SK-N-SH (cell line): ENCODE results near the gene LCE2B. TPM values are rescaled to one million over a fixed set of nuclear protein-coding genes. Genes with fewer than 3 reads are reported as not detected.

Experiments used
- CTCF ChIA-PET: fragments of 300-600, 350-600 bp; formaldehyde crosslinking; extraction: SDS; loops from one replicate; lab custom pipeline; 2021; lab: Yijun Ruan, JAX
- POLR2A ChIA-PET: fragments of 350-600 bp; sonication (Branson Sonifier 250); formaldehyde crosslinking; extraction: SDS; loops from one replicate; lab custom pipeline; 2020; ENCODE audit warnings: antibody characterized with exemption, inconsistent platforms; lab: Yijun Ruan, JAX
- DNase-seq: peaks from one replicate; pipeline ENCODE4 v3.0.0; 2012
- H2AFZ ChIP-seq: fragments of 200-600 bp; sonication (generic); 2 replicates; pipeline ENCODE4 v1.8.1; 2016; ENCODE audit warnings: antibody characterized with exemption, mild to moderate bottlenecking, low read depth
- H3F3A ChIP-seq: fragments of 200-600 bp; sonication (generic); replicated peaks from 2 replicates; pipeline ENCODE3; 2016; ENCODE audit warnings: antibody characterized with exemption, mild to moderate bottlenecking; ENCODE audit not compliant: insufficient read depth
- H3K27ac ChIP-seq, 2 experiments: fragments of 200-500 bp in 1 of 2; fragments of 200-600 bp in 1 of 2; sonication (Bioruptor generic) in 1 of 2; sonication (generic), shearing (Covaris generic) in 1 of 2; 2 replicates each; pipeline versions ENCODE4 v1.5.1 to v1.6.1; 2014 to 2016; ENCODE audit warnings: low read depth in 2 of 2, inconsistent platforms in 1 of 2, low read length in 1 of 2, mild to moderate bottlenecking in 1 of 2, mixed read lengths in 1 of 2
- H3K27me3 ChIP-seq: fragments of 200-600 bp; sonication (generic), shearing (Covaris generic); 2 replicates; pipeline ENCODE4 v1.6.1; 2016; ENCODE audit warnings: mixed run types; ENCODE audit not compliant: insufficient read depth
- H3K36me3 ChIP-seq, 2 experiments: fragments of 200-500 bp in 1 of 2; fragments of 200-600 bp in 1 of 2; sonication (Bioruptor generic) in 1 of 2; sonication (generic) in 1 of 2; replicated peaks in 1 of 2; 2 replicates each; pipeline versions ENCODE3 to v1.5.1; 2014 to 2016; ENCODE audit warnings: low read length in 1 of 2, mild to moderate bottlenecking in 1 of 2; ENCODE audit not compliant: insufficient read depth in 2 of 2, control insufficient read depth in 1 of 2
- H3K4me1 ChIP-seq, 2 experiments: fragments of 200-500 bp in 1 of 2; fragments of 200-600 bp in 1 of 2; sonication (Bioruptor generic) in 1 of 2; sonication (generic), shearing (Covaris generic) in 1 of 2; 2 replicates each; pipeline versions ENCODE4 v1.5.1 to v1.6.1; 2014 to 2016; ENCODE audit warnings: low read depth in 1 of 2, low read length in 1 of 2, mixed run types in 1 of 2; ENCODE audit not compliant: insufficient read depth in 2 of 2, control insufficient read depth in 1 of 2
- H3K4me2 ChIP-seq: fragments of 200-600 bp; sonication (generic), shearing (Covaris generic); 2 replicates; pipeline ENCODE4 v1.6.1; 2017; ENCODE audit warnings: mixed run types
- H3K4me3 ChIP-seq, 2 experiments: fragments of 200-500 bp in 1 of 2; fragments of 200-600 bp in 1 of 2; sonication (Bioruptor generic) in 1 of 2; sonication (generic), shearing (Covaris generic) in 1 of 2; 2 replicates each; pipeline versions ENCODE4 v1.5.1 to v1.8.1; 2014 to 2016; ENCODE audit warnings: low read depth in 2 of 2, inconsistent platforms in 1 of 2, low read length in 1 of 2, mild to moderate bottlenecking in 1 of 2, mixed read lengths in 1 of 2, moderate library complexity in 1 of 2
- H3K79me2 ChIP-seq: fragments of 200-600 bp; sonication (generic); 2 replicates; pipeline ENCODE4 v1.8.1; 2017; ENCODE audit warnings: mild to moderate bottlenecking; ENCODE audit not compliant: insufficient read depth
- H3K9ac ChIP-seq: fragments of 200-600 bp; sonication (generic); 2 replicates; pipeline ENCODE4 v1.6.1; 2017; ENCODE audit warnings: mixed run types
- H3K9me2 ChIP-seq: fragments of 200-600 bp; sonication (generic); 2 replicates; pipeline ENCODE4 v1.6.1; 2017; ENCODE audit warnings: mixed run types
- H3K9me3 ChIP-seq: fragments of 200-600 bp; sonication (generic); 2 replicates; pipeline ENCODE4 v1.6.1; 2017; ENCODE audit warnings: mixed run types, mild to moderate bottlenecking, moderate library complexity
- H4K20me1 ChIP-seq: fragments of 200-600 bp; sonication (generic); 2 replicates; pipeline ENCODE4 v1.6.1; 2017; ENCODE audit warnings: mild to moderate bottlenecking, mixed run types; ENCODE audit not compliant: insufficient read depth
- CHD2 ChIP-seq: fragments of 150-350 bp; IDR thresholded peaks from 2 replicates; pipeline ENCODE4 v1.6.1; 2018; ENCODE audit warnings: low read length; ENCODE audit not compliant: partially characterized antibody
- FOSL2 ChIP-seq: IDR thresholded peaks from 2 replicates; pipeline ENCODE4 v1.4.0; 2012; ENCODE audit warnings: low read depth, mild to moderate bottlenecking, moderate library complexity, borderline replicate concordance
- FOXJ3 ChIP-seq: sonication (generic); formaldehyde crosslinking; IDR thresholded peaks from 2 replicates; pipeline ENCODE4 v1.5.1; 2020; ENCODE audit warnings: mild to moderate bottlenecking, missing genetic modification reagents
- FOXM1 ChIP-seq: IDR thresholded peaks from 2 replicates; pipeline ENCODE4 v1.4.0; 2012; ENCODE audit warnings: low read depth, mild to moderate bottlenecking
- GABPA ChIP-seq: IDR thresholded peaks from 2 replicates; pipeline ENCODE4 v1.4.0; 2012; ENCODE audit warnings: low read depth, mild to moderate bottlenecking
- GATA2 ChIP-seq: sonication (generic); formaldehyde crosslinking; IDR thresholded peaks from 2 replicates; pipeline ENCODE4 v1.5.0; 2020; ENCODE audit warnings: mild to moderate bottlenecking, missing genetic modification reagents
- MXI1 ChIP-seq: IDR thresholded peaks from 2 replicates; pipeline ENCODE4 v1.6.1; 2012; ENCODE audit warnings: mild to moderate bottlenecking, low read depth, low read length, improper control_type of control experiment
- NFIC ChIP-seq: IDR thresholded peaks from 2 replicates; pipeline ENCODE4 v1.4.0; 2012; ENCODE audit warnings: borderline replicate concordance
- NRF1 ChIP-seq: IDR thresholded peaks from 2 replicates; pipeline ENCODE4 v1.6.1; 2012; ENCODE audit warnings: low read depth, mild to moderate bottlenecking, low read length
- POLR2AphosphoS5 ChIP-seq: IDR thresholded peaks from 2 replicates; pipeline ENCODE4 v1.6.1; 2012; ENCODE audit warnings: low read depth, low read length
- RXRA ChIP-seq: IDR thresholded peaks from 2 replicates; pipeline ENCODE4 v1.4.0; 2012; ENCODE audit warnings: low read depth, mild to moderate bottlenecking, borderline replicate concordance
- SIN3A ChIP-seq: IDR thresholded peaks from 2 replicates; pipeline ENCODE4 v1.6.1; 2012; ENCODE audit warnings: low read depth, mild to moderate bottlenecking, low read length, moderate library complexity, borderline replicate concordance
- SMC3 ChIP-seq: IDR thresholded peaks from 2 replicates; pipeline ENCODE4 v1.6.1; 2012; ENCODE audit warnings: low read depth, low read length, improper control_type of control experiment
- TCF12 ChIP-seq: IDR thresholded peaks from 2 replicates; pipeline ENCODE4 v1.4.0; 2012
- polyA plus RNA-seq, 3 experiments: library from polyadenylated mRNA; depleted of rRNA; stranded (reverse); fragments of >200 nt; gene quantifications; 2 replicates each; pipeline ENCODE4 v1.2.3, GENCODE V29; 2012
- TF ChIP-seq, protein P1 (sequence below): fragments of 200-600 bp; sonication (generic); IDR thresholded peaks from 2 replicates; pipeline ENCODE4 v1.6.1; 2017; ENCODE audit warnings: antibody characterized with exemption, mild to moderate bottlenecking, moderate library complexity
- TF ChIP-seq, protein P2 (sequence below): IDR thresholded peaks from 2 replicates; pipeline ENCODE4 v1.4.0; 2012; ENCODE audit warnings: low read depth
- TF ChIP-seq, protein P3 (sequence below): fragments of 150-350 bp; IDR thresholded peaks from 2 replicates; pipeline ENCODE4 v1.6.1; 2016; ENCODE audit warnings: mild to moderate bottlenecking, low read depth, low read length
- TF ChIP-seq, protein P4 (sequence below): IDR thresholded peaks from 2 replicates; pipeline ENCODE4 v1.4.0; 2012; ENCODE audit warnings: low read depth, borderline replicate concordance
- TF ChIP-seq, protein P5 (sequence below): IDR thresholded peaks from 2 replicates; pipeline ENCODE4 v1.4.0; 2012; ENCODE audit warnings: low read depth, borderline replicate concordance

The LCE2B gene
- polyA plus RNA-seq, 1 of the 3 experiments (the other 2 are of a cell fraction), result not detected

DNA sequence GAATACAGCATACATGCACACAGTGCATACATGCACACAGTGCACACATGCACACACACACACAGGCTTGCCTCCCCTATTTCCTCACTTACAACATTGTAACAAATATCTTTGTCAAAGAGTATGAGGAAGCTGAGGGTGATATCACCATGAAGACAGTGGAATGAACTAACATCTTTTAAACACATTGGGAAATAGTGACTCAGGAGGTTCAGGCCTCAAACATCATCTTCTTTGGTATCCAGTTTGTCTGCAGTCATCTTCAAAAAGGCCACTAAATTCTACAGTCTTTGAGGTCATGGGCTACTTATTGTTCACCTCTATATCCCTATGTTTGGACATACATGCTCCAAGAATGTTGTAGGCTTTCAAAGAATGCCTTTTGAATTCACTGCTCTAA is 2.1 kb upstream of the LCE2B start:
- Histone ChIP-seq H3F3A (no peaks in the 10 kb centered on the region), H3K4me2 (no peak overlapping the region), H3K27ac (no peak overlapping the region), H3K9ac (no peak overlapping the region), H3K79me2 (no peaks in the 10 kb centered on the region), H3K4me3 (no peak overlapping the region), H3K4me1 (no peaks in the 10 kb centered on the region), H3K9me3 (no peaks in the 10 kb centered on the region), H3K9me2 (no peaks in the 10 kb centered on the region), H3K27me3 (no peaks in the 10 kb centered on the region), H4K20me1 (no peaks in the 10 kb centered on the region), H2AFZ (no peak overlapping the region), H3K36me3 (no peaks in the 10 kb centered on the region)
- TF ChIP-seq FOXJ3 (CRISPR knock-in tag) (no peak), MXI1 (no peak), FOSL2 (no peak), SMC3 (no peak), RXRA (no peak), POLR2AphosphoS5 (no peak), CHD2 (no peak), NFIC (no peak), TCF12 (no peak), SIN3A (no peak), NRF1 (no peak), FOXM1 (no peak), GABPA (no peak), GATA2 (CRISPR knock-in tag) (no peak)
- TF ChIP-seq, protein P1, sequence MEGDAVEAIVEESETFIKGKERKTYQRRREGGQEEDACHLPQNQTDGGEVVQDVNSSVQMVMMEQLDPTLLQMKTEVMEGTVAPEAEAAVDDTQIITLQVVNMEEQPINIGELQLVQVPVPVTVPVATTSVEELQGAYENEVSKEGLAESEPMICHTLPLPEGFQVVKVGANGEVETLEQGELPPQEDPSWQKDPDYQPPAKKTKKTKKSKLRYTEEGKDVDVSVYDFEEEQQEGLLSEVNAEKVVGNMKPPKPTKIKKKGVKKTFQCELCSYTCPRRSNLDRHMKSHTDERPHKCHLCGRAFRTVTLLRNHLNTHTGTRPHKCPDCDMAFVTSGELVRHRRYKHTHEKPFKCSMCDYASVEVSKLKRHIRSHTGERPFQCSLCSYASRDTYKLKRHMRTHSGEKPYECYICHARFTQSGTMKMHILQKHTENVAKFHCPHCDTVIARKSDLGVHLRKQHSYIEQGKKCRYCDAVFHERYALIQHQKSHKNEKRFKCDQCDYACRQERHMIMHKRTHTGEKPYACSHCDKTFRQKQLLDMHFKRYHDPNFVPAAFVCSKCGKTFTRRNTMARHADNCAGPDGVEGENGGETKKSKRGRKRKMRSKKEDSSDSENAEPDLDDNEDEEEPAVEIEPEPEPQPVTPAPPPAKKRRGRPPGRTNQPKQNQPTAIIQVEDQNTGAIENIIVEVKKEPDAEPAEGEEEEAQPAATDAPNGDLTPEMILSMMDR, result no peak
- TF ChIP-seq, protein P2, sequence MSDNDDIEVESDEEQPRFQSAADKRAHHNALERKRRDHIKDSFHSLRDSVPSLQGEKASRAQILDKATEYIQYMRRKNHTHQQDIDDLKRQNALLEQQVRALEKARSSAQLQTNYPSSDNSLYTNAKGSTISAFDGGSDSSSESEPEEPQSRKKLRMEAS, result no peak
- TF ChIP-seq, protein P3, sequence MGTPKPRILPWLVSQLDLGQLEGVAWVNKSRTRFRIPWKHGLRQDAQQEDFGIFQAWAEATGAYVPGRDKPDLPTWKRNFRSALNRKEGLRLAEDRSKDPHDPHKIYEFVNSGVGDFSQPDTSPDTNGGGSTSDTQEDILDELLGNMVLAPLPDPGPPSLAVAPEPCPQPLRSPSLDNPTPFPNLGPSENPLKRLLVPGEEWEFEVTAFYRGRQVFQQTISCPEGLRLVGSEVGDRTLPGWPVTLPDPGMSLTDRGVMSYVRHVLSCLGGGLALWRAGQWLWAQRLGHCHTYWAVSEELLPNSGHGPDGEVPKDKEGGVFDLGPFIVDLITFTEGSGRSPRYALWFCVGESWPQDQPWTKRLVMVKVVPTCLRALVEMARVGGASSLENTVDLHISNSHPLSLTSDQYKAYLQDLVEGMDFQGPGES, result no peak
- TF ChIP-seq, protein P4, sequence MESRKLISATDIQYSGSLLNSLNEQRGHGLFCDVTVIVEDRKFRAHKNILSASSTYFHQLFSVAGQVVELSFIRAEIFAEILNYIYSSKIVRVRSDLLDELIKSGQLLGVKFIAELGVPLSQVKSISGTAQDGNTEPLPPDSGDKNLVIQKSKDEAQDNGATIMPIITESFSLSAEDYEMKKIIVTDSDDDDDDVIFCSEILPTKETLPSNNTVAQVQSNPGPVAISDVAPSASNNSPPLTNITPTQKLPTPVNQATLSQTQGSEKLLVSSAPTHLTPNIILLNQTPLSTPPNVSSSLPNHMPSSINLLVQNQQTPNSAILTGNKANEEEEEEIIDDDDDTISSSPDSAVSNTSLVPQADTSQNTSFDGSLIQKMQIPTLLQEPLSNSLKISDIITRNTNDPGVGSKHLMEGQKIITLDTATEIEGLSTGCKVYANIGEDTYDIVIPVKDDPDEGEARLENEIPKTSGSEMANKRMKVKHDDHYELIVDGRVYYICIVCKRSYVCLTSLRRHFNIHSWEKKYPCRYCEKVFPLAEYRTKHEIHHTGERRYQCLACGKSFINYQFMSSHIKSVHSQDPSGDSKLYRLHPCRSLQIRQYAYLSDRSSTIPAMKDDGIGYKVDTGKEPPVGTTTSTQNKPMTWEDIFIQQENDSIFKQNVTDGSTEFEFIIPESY, result no peak
- TF ChIP-seq, protein P5, sequence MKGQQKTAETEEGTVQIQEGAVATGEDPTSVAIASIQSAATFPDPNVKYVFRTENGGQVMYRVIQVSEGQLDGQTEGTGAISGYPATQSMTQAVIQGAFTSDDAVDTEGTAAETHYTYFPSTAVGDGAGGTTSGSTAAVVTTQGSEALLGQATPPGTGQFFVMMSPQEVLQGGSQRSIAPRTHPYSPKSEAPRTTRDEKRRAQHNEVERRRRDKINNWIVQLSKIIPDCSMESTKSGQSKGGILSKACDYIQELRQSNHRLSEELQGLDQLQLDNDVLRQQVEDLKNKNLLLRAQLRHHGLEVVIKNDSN, result no peak
- POLR2A ChIA-PET, result no interaction called here
- CTCF ChIA-PET, result no interaction called here
- no peak for DNase-seq
